Epithelial cell of esophagus (primary cell): ENCODE measurements around the gene HPCAL1.
A peak's percentile ranks its signal among the peaks of the same experiment; 100 is the strongest.
"Not testable (repeated sequence)": the region's sequence is repeated elsewhere in the genome, so short reads cannot be mapped to it uniquely, and the experiment has no call there.

ENCODE experiments used
- DNase-seq: peaks from one replicate; pipeline ENCODE4 v3.0.0; 2010; ENCODE audit warnings: low read depth
- H3K4me3 ChIP-seq: 2 replicates; pipeline ENCODE4 v1.5.1; 2011; ENCODE audit warnings: mild to moderate bottlenecking, low read length, control low read depth
- TF ChIP-seq, protein P1 (sequence below): IDR thresholded peaks from 2 replicates; pipeline ENCODE4 v1.5.1; 2011; ENCODE audit warnings: low read depth, mild to moderate bottlenecking, low read length, control low read depth, inconsistent platforms; ENCODE audit not compliant: insufficient read depth; ENCODE audit errors: missing control alignments

Gene HPCAL1

GRCh38 chr2:10286216-10287037, 16.3 kb upstream of the HPCAL1 start:
- no peak for DNase-seq
- TF ChIP-seq, protein P1, sequence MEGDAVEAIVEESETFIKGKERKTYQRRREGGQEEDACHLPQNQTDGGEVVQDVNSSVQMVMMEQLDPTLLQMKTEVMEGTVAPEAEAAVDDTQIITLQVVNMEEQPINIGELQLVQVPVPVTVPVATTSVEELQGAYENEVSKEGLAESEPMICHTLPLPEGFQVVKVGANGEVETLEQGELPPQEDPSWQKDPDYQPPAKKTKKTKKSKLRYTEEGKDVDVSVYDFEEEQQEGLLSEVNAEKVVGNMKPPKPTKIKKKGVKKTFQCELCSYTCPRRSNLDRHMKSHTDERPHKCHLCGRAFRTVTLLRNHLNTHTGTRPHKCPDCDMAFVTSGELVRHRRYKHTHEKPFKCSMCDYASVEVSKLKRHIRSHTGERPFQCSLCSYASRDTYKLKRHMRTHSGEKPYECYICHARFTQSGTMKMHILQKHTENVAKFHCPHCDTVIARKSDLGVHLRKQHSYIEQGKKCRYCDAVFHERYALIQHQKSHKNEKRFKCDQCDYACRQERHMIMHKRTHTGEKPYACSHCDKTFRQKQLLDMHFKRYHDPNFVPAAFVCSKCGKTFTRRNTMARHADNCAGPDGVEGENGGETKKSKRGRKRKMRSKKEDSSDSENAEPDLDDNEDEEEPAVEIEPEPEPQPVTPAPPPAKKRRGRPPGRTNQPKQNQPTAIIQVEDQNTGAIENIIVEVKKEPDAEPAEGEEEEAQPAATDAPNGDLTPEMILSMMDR: no peak
- H3K4me3 ChIP-seq: no peak overlapping the region

- H3K4me3 ChIP-seq: no peak overlapping the region
- TF ChIP-seq, protein P1: no peak
- no peak for DNase-seq
Observed at GRCh38 chr2:10287761-10288160, 14.9 kb upstream of the HPCAL1 start.

DNA sequence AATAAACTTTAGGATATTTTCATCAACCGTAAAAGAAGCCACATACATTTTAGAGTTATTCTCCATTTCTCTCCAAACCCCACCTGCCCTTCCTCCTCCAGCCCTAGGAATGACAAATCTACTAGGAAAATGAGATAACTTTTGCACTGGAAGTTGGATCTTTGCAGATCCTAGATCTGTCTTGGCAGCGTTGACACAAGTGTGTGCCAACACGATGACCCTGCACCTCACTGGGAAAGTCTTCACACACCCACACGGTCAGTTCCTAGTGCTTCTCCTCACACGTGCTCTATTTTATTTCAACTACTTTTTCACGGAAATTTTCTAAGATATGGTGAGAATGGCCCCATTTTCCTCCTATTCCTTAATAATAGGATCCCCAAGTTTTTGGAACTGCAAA, 14.1 kb upstream of the HPCAL1 start:
- no peak overlapping the region for H3K4me3 ChIP-seq
- TF ChIP-seq, protein P1: no peak
- no peak for DNase-seq

DNA sequence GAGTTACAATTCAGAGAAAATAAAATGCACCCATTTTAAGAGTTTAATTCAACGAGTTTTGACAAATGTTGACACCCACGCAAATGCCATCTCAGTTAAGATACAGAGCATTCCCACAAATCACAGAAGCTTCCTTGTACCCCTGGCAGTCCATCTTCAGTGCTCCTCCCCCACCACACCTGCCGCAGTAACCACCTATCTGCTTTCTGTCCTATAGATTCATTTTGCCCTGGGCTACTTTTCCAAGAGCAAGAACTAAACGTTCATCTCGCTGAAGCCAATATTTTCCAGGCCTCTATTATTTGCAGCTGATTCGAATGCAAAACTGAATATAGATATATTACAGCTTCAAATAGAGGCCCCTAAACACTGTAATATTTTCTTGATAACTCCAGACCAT, 13.4 kb upstream of the HPCAL1 start:
- H3K4me3 ChIP-seq: no peak overlapping the region
- TF ChIP-seq, protein P1: no peak
- DNase-seq: no peak

DNA sequence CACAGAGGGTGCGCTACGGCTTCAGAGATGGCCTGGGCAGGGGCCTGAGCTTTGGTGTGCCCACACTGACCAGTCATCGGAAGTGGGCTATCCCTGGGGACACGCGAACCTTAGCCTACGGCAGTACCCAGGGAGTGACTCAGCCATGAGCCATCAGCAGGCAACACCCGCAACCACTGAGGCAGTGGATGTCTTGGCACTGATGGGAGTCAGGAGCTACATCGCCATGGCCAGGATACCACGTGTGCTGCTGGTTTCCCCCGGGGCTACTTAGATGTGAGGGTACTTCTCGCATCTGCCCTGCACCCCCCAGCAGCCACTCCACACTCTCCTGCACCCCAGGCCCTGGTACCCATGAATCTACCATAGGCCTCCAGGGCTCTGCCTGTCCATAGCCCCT, 12.8 kb upstream of the HPCAL1 start:
- no peak overlapping the region for H3K4me3 ChIP-seq
- peak; percentile 88 for DNase-seq
- TF ChIP-seq, protein P1: no peak

DNA sequence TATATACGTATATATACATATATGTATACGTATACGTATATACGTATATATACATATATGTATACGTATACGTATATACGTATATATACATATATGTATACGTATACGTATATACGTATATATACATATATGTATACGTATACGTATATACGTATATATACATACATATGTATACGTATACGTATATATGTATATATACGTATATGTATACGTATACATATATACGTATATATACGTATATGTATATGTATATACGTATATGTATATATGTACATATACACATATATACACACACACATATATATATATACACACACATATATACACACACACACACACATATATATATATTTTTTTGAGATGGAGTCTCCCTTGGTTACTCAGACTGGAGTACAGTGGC, 11.3 kb upstream of the HPCAL1 start:
- not testable (repeated sequence) for DNase-seq, H3K4me3 ChIP-seq

DNA sequence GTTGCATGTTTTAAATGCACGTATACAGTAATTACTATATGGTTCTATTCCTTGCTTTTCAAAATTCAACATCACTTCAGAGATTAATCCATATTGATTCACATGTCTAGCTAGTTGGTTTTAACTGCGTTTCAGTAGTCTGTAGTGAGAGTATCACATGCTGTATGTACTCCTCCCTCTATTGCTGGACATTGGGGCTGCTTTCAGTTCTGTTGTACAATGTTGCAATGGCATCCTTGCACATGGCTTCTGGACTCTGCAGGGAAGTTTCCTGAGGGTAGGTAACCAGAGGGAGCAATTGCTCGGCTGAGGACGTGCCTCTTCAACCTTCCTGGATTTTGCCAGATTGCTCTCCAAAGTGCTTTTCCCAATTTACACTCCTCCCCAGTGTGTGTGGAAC, 10.7 kb upstream of the HPCAL1 start:
- TF ChIP-seq, protein P1: no peak
- DNase-seq: no peak
- H3K4me3 ChIP-seq: no peak overlapping the region

DNA sequence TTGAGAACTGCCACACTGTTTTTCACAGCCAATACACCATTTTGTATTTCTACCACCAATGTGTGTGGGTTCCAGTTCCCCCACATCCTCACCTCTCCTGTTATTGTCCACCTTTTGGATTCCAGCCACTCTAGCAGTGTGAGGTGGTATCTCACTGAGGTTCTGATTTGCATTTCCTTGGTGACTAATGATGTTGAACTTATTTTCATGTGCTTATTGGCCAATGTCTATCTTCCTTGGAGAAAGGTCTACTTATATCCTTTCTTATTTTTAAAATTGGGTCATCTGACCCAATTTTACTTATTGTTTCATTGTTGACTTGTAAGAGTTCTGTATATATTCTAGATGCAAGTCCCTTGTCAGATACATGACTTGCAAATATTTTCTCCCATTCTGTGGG, 9.1 kb upstream of the HPCAL1 start:
- no peak overlapping the region for H3K4me3 ChIP-seq
- no peak for DNase-seq
- TF ChIP-seq, protein P1: no peak
